Vagina (tissue), 2 donors: ENCODE results near the gene CCDC169.

Source experiments
- CTCF ChIP-seq, 3 experiments: fragments of 450-650 bp in 2 of 3; fragments of 200-600 bp in 1 of 3; sonication (generic) in 1 of 3; IDR thresholded peaks; one replicate each; pipeline ENCODE4 v1.5.1; 2017 to 2019; ENCODE audit warnings: antibody characterized with exemption in 3 of 3, mild to moderate bottlenecking in 2 of 3, moderate library complexity in 2 of 3
- POLR2A ChIP-seq, 2 donors: fragments of 450-650 bp; IDR thresholded peaks; one replicate each; pipeline ENCODE4 v1.6.1; 2017; ENCODE audit warnings: antibody characterized with exemption in 2 of 2, mild to moderate bottlenecking in 2 of 2, moderate library complexity in 2 of 2
- POLR2AphosphoS5 ChIP-seq, 2 donors: sonication (generic); formaldehyde crosslinking; IDR thresholded peaks; one replicate each; pipeline ENCODE4 v1.9.0; 2017; ENCODE audit warnings: antibody characterized with exemption in 2 of 2, mild to moderate bottlenecking in 2 of 2, low read depth in 1 of 2; ENCODE audit not compliant: insufficient read depth in 1 of 2

GRCh38 chr13:36219883-36220282 lies 77.7 kb downstream of the CCDC169 start:
- TF ChIP-seq CTCF (IDR thresholded peaks at IDR 0.05) (no peak), POLR2AphosphoS5 (IDR thresholded peaks at IDR 0.05; ENCODE audit: insufficient read depth in 1 of 2, low read depth in 1 of 2) (no peak), POLR2A (IDR thresholded peaks at IDR 0.05) (no peak)
